Fibroblast of lung (primary cell): ENCODE results near the gene GPC3. TPM values are rescaled to one million over a fixed set of nuclear protein-coding genes. Genes with fewer than 3 reads are reported as not detected.

Source experiments
- DNase-seq, 2 donors: peaks; one replicate each; pipeline versions ENCODE4 v3.0.0 to v3.0.0-alpha.2; 2010; ENCODE audit warnings: low read depth in 2 of 2
- H2AFZ ChIP-seq: 2 replicates; pipeline ENCODE4 v1.5.1; 2012; ENCODE audit warnings: low read length, control low read depth, inconsistent platforms
- H3K27ac ChIP-seq: 2 replicates; pipeline ENCODE4 v1.5.1; 2011; ENCODE audit warnings: low read length, control low read depth; ENCODE audit not compliant: insufficient read depth
- H3K27me3 ChIP-seq: 2 replicates; pipeline ENCODE4 v1.5.1; 2011; ENCODE audit warnings: mild to moderate bottlenecking, low read length; ENCODE audit not compliant: control insufficient read depth, insufficient read depth
- H3K36me3 ChIP-seq: 2 replicates; pipeline ENCODE4 v1.5.1; 2011; ENCODE audit warnings: low read length; ENCODE audit not compliant: control insufficient read depth, insufficient read depth
- H3K4me1 ChIP-seq: 2 replicates; pipeline ENCODE4 v1.5.1; 2011; ENCODE audit warnings: low read length; ENCODE audit not compliant: control insufficient read depth, insufficient read depth; ENCODE audit errors: extremely low read depth
- H3K4me2 ChIP-seq: 2 replicates; pipeline ENCODE4 v1.5.1; 2011; ENCODE audit warnings: low read length, control low read depth; ENCODE audit not compliant: insufficient read depth; ENCODE audit errors: extremely low read depth
- H3K4me3 ChIP-seq, 4 experiments: fragments of 200-600 bp in 1 of 4; sonication (generic) in 1 of 4; replicated peaks in 1 of 4; 2 replicates each; pipeline ENCODE4 v1.5.1; 2011 to 2016; ENCODE audit warnings: low read length in 4 of 4, low read depth in 3 of 4, mild to moderate bottlenecking in 3 of 4, control low read depth in 2 of 4, inconsistent platforms in 1 of 4, mixed read lengths in 1 of 4; ENCODE audit not compliant: insufficient read depth in 1 of 4; ENCODE audit errors: control extremely low read depth in 1 of 4
- H3K79me2 ChIP-seq: 2 replicates; pipeline ENCODE4 v1.5.1; 2012; ENCODE audit warnings: mild to moderate bottlenecking, low read length, inconsistent platforms; ENCODE audit not compliant: control insufficient read depth, insufficient read depth
- H3K9ac ChIP-seq: 2 replicates; pipeline ENCODE4 v1.5.1; 2011; ENCODE audit warnings: mild to moderate bottlenecking, low read length, control low read depth; ENCODE audit not compliant: insufficient read depth
- H3K9me3 ChIP-seq: 2 replicates; pipeline ENCODE4 v1.5.1; 2012; ENCODE audit warnings: low read depth, low read length; ENCODE audit not compliant: control insufficient read depth, insufficient read depth
- H4K20me1 ChIP-seq: 2 replicates; pipeline ENCODE4 v1.5.1; 2011; ENCODE audit warnings: low read length; ENCODE audit not compliant: control insufficient read depth, insufficient read depth; ENCODE audit errors: extremely low read depth
- EZH2 ChIP-seq: IDR thresholded peaks from 2 replicates; pipeline ENCODE4 v1.5.1; 2012; ENCODE audit warnings: low read length, control low read depth, mild to moderate bottlenecking; ENCODE audit errors: missing control alignments
- polyA plus RNA-seq, 2 donors: library from polyadenylated mRNA; depleted of rRNA in 1 of 2; stranded (reverse) in 1 of 2; unstranded in 1 of 2; fragments of >200 nt; gene quantifications; 2 replicates each; pipeline ENCODE4 v1.2.1, GENCODE V29; 2011 to 2012; ENCODE audit warnings: missing spikeins in 1 of 2
- total RNA-seq: library from RNA; depleted of rRNA; stranded (reverse); fragments of >200 nt; gene quantifications from 2 replicates; pipeline ENCODE4 v1.2.1, GENCODE V29; 2014
- TF ChIP-seq, protein P1 (sequence below), 2 donors: IDR thresholded peaks in 1 of 2; conservative IDR thresholded peaks in 1 of 2; 1 replicate in 1 of 2; 2 replicates in 1 of 2; pipeline ENCODE4 v1.5.1; 2011 to 2012; ENCODE audit warnings: low read length in 2 of 2, control low read depth in 1 of 2, inconsistent platforms in 1 of 2, low read depth in 1 of 2, mild to moderate bottlenecking in 1 of 2

GPC3 gene
- total and polyA plus RNA-seq, 2 donors (not counting 1 experiment from before 2014, with no cell fraction given), result 6.4 to 7.1 TPM

DNA sequence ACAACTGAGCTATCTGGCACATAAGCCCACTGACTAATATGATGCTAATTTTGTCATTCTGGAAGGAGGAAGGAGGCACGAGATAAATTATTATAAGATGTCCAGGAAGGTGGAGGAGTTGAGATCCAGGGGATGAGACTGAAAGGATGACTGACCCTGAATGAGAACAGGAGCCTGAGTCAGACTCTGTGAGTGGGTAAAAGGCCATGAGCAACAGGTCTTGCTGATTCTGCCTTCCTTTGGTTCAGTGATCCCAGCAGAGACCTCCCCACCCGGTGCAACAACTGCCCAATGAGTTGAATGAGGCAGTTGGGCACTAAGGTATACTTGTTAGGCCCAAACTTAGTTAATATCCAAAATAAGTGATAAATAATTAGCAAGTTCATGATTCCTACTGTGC is 332.0 kb downstream of the GPC3 start:
- no peaks in the 10 kb centered on the region for H3K4me1 ChIP-seq
- no peak for DNase-seq
- no peaks in the 10 kb centered on the region for H3K9me3 ChIP-seq
- H3K79me2 ChIP-seq, result no peaks in the 10 kb centered on the region
- H3K4me3 ChIP-seq, result no peak overlapping the region
- H3K4me2 ChIP-seq, result no peak overlapping the region
- no peak overlapping the region for H3K9ac ChIP-seq
- no peaks in the 10 kb centered on the region for H3K36me3 ChIP-seq
- no peak for TF ChIP-seq EZH2
- TF ChIP-seq, protein P1, sequence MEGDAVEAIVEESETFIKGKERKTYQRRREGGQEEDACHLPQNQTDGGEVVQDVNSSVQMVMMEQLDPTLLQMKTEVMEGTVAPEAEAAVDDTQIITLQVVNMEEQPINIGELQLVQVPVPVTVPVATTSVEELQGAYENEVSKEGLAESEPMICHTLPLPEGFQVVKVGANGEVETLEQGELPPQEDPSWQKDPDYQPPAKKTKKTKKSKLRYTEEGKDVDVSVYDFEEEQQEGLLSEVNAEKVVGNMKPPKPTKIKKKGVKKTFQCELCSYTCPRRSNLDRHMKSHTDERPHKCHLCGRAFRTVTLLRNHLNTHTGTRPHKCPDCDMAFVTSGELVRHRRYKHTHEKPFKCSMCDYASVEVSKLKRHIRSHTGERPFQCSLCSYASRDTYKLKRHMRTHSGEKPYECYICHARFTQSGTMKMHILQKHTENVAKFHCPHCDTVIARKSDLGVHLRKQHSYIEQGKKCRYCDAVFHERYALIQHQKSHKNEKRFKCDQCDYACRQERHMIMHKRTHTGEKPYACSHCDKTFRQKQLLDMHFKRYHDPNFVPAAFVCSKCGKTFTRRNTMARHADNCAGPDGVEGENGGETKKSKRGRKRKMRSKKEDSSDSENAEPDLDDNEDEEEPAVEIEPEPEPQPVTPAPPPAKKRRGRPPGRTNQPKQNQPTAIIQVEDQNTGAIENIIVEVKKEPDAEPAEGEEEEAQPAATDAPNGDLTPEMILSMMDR (conservative IDR thresholded peaks at IDR 0.05 in 1 of 2, IDR thresholded peaks at IDR 0.05 in 1 of 2; ENCODE audit: low read depth in 1 of 2, low read length in 2 of 2), result no peak
- H3K27ac ChIP-seq, result no peak overlapping the region
- no peaks in the 10 kb centered on the region for H4K20me1 ChIP-seq
- no peak overlapping the region for H2AFZ ChIP-seq
- no peaks in the 10 kb centered on the region for H3K27me3 ChIP-seq

DNA sequence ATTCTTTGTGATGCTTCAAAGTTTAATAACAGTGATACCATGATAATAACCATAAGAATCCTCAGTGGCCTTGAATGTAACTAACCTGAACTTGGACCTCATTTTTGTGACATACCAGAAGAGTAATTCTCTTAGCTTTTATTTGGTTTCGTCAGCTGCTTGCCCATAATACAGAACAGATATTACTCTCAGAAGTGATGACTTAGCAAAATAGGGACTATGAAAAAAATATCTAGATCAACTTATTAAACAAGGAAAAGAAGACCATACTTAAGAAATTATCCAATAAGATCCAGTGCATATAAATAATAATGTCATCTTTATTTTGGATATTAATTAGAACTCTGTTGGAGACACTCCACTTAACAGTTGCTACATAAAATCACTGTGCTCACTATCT is 333.2 kb downstream of the GPC3 start:
- Histone ChIP-seq H3K4me1 (no peaks in the 10 kb centered on the region), H3K27ac (no peak overlapping the region), H3K36me3 (no peaks in the 10 kb centered on the region), H3K4me3 (no peak overlapping the region), H3K4me2 (no peak overlapping the region), H3K27me3 (no peaks in the 10 kb centered on the region), H4K20me1 (no peaks in the 10 kb centered on the region), H3K9me3 (no peaks in the 10 kb centered on the region), H3K79me2 (no peaks in the 10 kb centered on the region), H2AFZ (no peak overlapping the region), H3K9ac (no peak overlapping the region)
- no peak for DNase-seq
- TF ChIP-seq EZH2, result no peak
- TF ChIP-seq, protein P1 (conservative IDR thresholded peaks at IDR 0.05 in 1 of 2, IDR thresholded peaks at IDR 0.05 in 1 of 2; ENCODE audit: low read depth in 1 of 2, low read length in 2 of 2), result no peak

- Histone ChIP-seq H4K20me1 (no peaks in the 10 kb centered on the region), H3K9ac (no peak overlapping the region), H3K9me3 (no peaks in the 10 kb centered on the region), H3K27ac (no peak overlapping the region), H3K4me3 (no peak overlapping the region), H3K4me1 (no peaks in the 10 kb centered on the region), H3K4me2 (no peak overlapping the region), H3K36me3 (no peaks in the 10 kb centered on the region), H3K27me3 (no peaks in the 10 kb centered on the region), H3K79me2 (no peaks in the 10 kb centered on the region), H2AFZ (no peak overlapping the region)
- DNase-seq, result no peak
- TF ChIP-seq EZH2, result no peak
- TF ChIP-seq, protein P1 (conservative IDR thresholded peaks at IDR 0.05 in 1 of 2, IDR thresholded peaks at IDR 0.05 in 1 of 2; ENCODE audit: low read depth in 1 of 2, low read length in 2 of 2), result no peak
Observed at GRCh38 chrX:133650239-133650638, 335.2 kb downstream of the GPC3 start.
